GM23338 (cell line): ENCODE results near the gene ZBTB44. TPM values are rescaled to one million over a fixed set of nuclear protein-coding genes. Genes with fewer than 3 reads are reported as not detected.

ENCODE experiments used
- ATAC-seq: fragments of 200-7000 bp; cut with Tn5 transposase; 3 replicates; pipeline ENCODE4 v1.9.1; 2020
- DNase-seq: peaks from one replicate; pipeline ENCODE4 v3.0.0-alpha.2; 2015; ENCODE audit warnings: low spot score
- H2AFZ ChIP-seq: fragments of 200-600 bp; sonication (generic); 2 replicates; pipeline ENCODE4 v1.8.0; 2016; ENCODE audit warnings: antibody characterized with exemption, mild to moderate bottlenecking, moderate library complexity
- H3F3A ChIP-seq: fragments of 200-600 bp; sonication (generic); replicated peaks from 2 replicates; pipeline ENCODE4 v1.8.0; 2017; ENCODE audit warnings: antibody characterized with exemption, mixed run types, low read depth
- H3K27ac ChIP-seq: fragments of 200-600 bp; sonication (generic); 2 replicates; pipeline ENCODE4 v1.6.1; 2016; ENCODE audit warnings: low read depth
- H3K27me3 ChIP-seq: fragments of 200-600 bp; sonication (generic); 2 replicates; pipeline ENCODE4 v1.8.0; 2016; ENCODE audit warnings: mild to moderate bottlenecking, mixed run types, moderate library complexity; ENCODE audit not compliant: insufficient read depth
- H3K36me3 ChIP-seq: fragments of 200-600 bp; sonication (generic); 2 replicates; pipeline ENCODE4 v1.8.0; 2016; ENCODE audit warnings: mild to moderate bottlenecking; ENCODE audit not compliant: insufficient read depth
- H3K4me1 ChIP-seq: fragments of 200-600 bp; sonication (generic); 2 replicates; pipeline ENCODE4 v1.8.0; 2016; ENCODE audit warnings: mild to moderate bottlenecking, moderate library complexity; ENCODE audit not compliant: insufficient read depth
- H3K4me2 ChIP-seq: fragments of 200-600 bp; sonication (generic); 2 replicates; pipeline ENCODE4 v1.7.1; 2017; ENCODE audit warnings: mixed run types
- H3K4me3 ChIP-seq: fragments of 200-600 bp; sonication (generic); 2 replicates; pipeline ENCODE4 v1.6.1; 2016; ENCODE audit warnings: mixed run types
- H3K79me2 ChIP-seq: fragments of 200-600 bp; sonication (generic); replicated peaks from 2 replicates; pipeline ENCODE4 v1.8.0; 2017; ENCODE audit warnings: mild to moderate bottlenecking; ENCODE audit not compliant: insufficient read depth
- H3K9me2 ChIP-seq: fragments of 200-600 bp; sonication (generic); 2 replicates; pipeline ENCODE4 v1.8.0; 2017; ENCODE audit not compliant: insufficient read depth
- H4K20me1 ChIP-seq: fragments of 200-600 bp; sonication (generic); replicated peaks from 2 replicates; pipeline ENCODE4 v1.8.0; 2017; ENCODE audit warnings: mild to moderate bottlenecking; ENCODE audit not compliant: insufficient read depth
- H3K27ac Mint-ChIP-seq: 2 replicates; pipeline ENCODE4 v1.8.0; 2020; ENCODE audit warnings: inconsistent platforms, mild to moderate bottlenecking, moderate library complexity, mixed read lengths
- H3K27me3 Mint-ChIP-seq: 3 replicates; pipeline ENCODE4 v1.8.0; 2022; ENCODE audit warnings: low read depth, mild to moderate bottlenecking, moderate library complexity, mixed read lengths, inconsistent platforms; ENCODE audit not compliant: insufficient read depth, poor library complexity
- H3K36me3 Mint-ChIP-seq: 3 replicates; pipeline ENCODE4 v1.8.0; 2021; ENCODE audit warnings: low read depth, mild to moderate bottlenecking, inconsistent platforms, moderate library complexity, mixed read lengths
- H3K4me1 Mint-ChIP-seq: 3 replicates; pipeline ENCODE4 v1.8.0; 2020; ENCODE audit warnings: mild to moderate bottlenecking, inconsistent platforms, mixed read lengths
- H3K4me3 Mint-ChIP-seq: 3 replicates; pipeline ENCODE4 v1.8.0; 2021; ENCODE audit warnings: moderate library complexity, mild to moderate bottlenecking, inconsistent platforms, mixed read lengths
- H3K9me3 Mint-ChIP-seq: 3 replicates; pipeline ENCODE4 v1.8.0; 2020; ENCODE audit warnings: moderate library complexity, mild to moderate bottlenecking, inconsistent platforms, mixed read lengths
- CREB1 ChIP-seq: fragments of 250-450 bp; sonication (Bioruptor Pico); IDR thresholded peaks from 2 replicates; pipeline ENCODE4 v1.5.0; 2020; ENCODE audit warnings: low read depth, mild to moderate bottlenecking, moderate library complexity
- EZH2 ChIP-seq: fragments of 200-600 bp; sonication (generic); IDR thresholded peaks from one replicate; pipeline ENCODE4 v1.8.0; 2017; ENCODE audit warnings: antibody characterized with exemption, mild to moderate bottlenecking, low read depth; ENCODE audit not compliant: unreplicated experiment
- EZH2phosphoT487 ChIP-seq: fragments of 200-600 bp; sonication (generic); IDR thresholded peaks from one replicate; pipeline ENCODE4 v1.8.1; 2018; ENCODE audit warnings: antibody characterized with exemption; ENCODE audit not compliant: unreplicated experiment
- JUNB ChIP-seq: IDR thresholded peaks from one replicate; pipeline ENCODE4 v1.6.1; 2016; ENCODE audit warnings: antibody characterized with exemption; ENCODE audit not compliant: unreplicated experiment
- NANOG ChIP-seq: IDR thresholded peaks from 2 replicates; pipeline ENCODE4 v1.6.1; 2016; ENCODE audit warnings: antibody characterized with exemption, borderline replicate concordance
- POLR2AphosphoS5 ChIP-seq: IDR thresholded peaks from 2 replicates; pipeline ENCODE4 v1.6.1; 2016; ENCODE audit warnings: antibody characterized with exemption, low read depth
- STAT1 ChIP-seq: IDR thresholded peaks from one replicate; pipeline ENCODE4 v1.6.1; 2016; ENCODE audit warnings: antibody characterized with exemption; ENCODE audit not compliant: unreplicated experiment
- ZNF114 ChIP-seq: fragments of 250-450 bp; sonication (Bioruptor Pico); IDR thresholded peaks from 2 replicates; pipeline ENCODE4 v1.5.0; 2020; ENCODE audit warnings: mild to moderate bottlenecking, moderate library complexity
- ZNF331 ChIP-seq: fragments of 250-450 bp; sonication (Bioruptor Pico); IDR thresholded peaks from 2 replicates; pipeline ENCODE4 v1.5.0; 2020; ENCODE audit warnings: low read depth, mild to moderate bottlenecking, moderate library complexity
- polyA plus RNA-seq: library from polyadenylated mRNA; unstranded; fragments of >200 nt; fragmentation: Nextera tagmentation; extraction: Ambion mirVana; gene quantifications from 2 replicates; pipeline ENCODE4 v1.2.1, GENCODE V29; 2016
- total RNA-seq: library from RNA; depleted of rRNA; stranded (reverse); fragments of >200 nt; shearing (Covaris generic); gene quantifications from 2 replicates; pipeline ENCODE4 v1.2.3, GENCODE V29; 2014
- TF ChIP-seq, protein P1 (sequence below): IDR thresholded peaks from 2 replicates; pipeline ENCODE4 v1.6.1; 2016; ENCODE audit warnings: antibody characterized with exemption
- TF ChIP-seq, protein P2 (sequence below), 2 experiments: fragments of 200-600 bp in 1 of 2; sonication (generic) in 1 of 2; conservative IDR thresholded peaks; 2 replicates each; pipeline versions ENCODE4 v1.5.1 to v1.6.1; 2016 to 2017; ENCODE audit warnings: antibody characterized with exemption in 2 of 2, low read depth in 2 of 2, mild to moderate bottlenecking in 2 of 2, moderate library complexity in 1 of 2
- TF ChIP-seq, protein P3 (sequence below): IDR thresholded peaks from one replicate; pipeline ENCODE4 v1.6.1; 2018; ENCODE audit warnings: antibody characterized with exemption; ENCODE audit not compliant: unreplicated experiment

The ZBTB44 gene
- total and polyA plus RNA-seq, 2 experiments from 2014 or later = 61.2 to 102 TPM

DNA sequence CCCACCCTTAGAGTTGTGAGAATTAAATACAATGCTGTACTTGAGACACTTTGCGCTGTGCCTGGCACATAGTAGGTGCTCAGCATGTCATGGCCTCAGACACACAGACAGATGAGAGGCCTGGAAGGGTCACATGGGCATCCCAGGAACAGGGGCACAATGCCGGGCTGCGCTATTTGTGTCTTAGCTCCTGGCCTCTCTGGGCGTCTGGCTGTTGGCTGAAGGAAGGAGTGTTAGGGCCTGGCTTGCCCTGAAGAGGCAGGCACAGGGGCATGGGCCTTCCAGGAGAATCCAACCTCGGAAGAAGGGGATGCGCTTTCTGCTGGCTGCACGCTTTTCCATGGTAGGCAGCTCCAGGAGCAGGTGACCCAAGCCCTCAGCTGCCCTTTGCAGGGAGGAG is 113.7 kb downstream of the ZBTB44 start:
- Histone ChIP-seq H3K27me3 (no peaks in the 10 kb centered on the region), H3F3A (no peaks in the 10 kb centered on the region), H3K4me3 (no peak overlapping the region), H3K36me3 (no peaks in the 10 kb centered on the region), H3K4me2 (no peak overlapping the region), H3K9me2 (no peaks in the 10 kb centered on the region), H2AFZ (no peak overlapping the region), H3K4me1 (no peaks in the 10 kb centered on the region), H3K79me2 (no peaks in the 10 kb centered on the region), H3K27ac (no peak overlapping the region), H4K20me1 (no peaks in the 10 kb centered on the region)
- Mint-ChIP-seq H3K36me3 (peaks cover 24% of the 10 kb centered on the region), H3K4me3 (no peak overlapping the region), H3K4me1 (no peaks in the 10 kb centered on the region; the same call in 2 of the 3 replicates), H3K9me3 (peaks cover 4% of the 10 kb centered on the region; the same call in 1 of the 3 replicates), H3K27me3 (peaks cover 2% of the 10 kb centered on the region), H3K27ac (no peak overlapping the region)
- no peak for DNase-seq
- TF ChIP-seq CREB1 (CRISPR knock-in tag) (no peak), JUNB (no peak), ZNF114 (CRISPR knock-in tag) (no peak), ZNF331 (CRISPR knock-in tag) (no peak), POLR2AphosphoS5 (no peak), NANOG (no peak)
- TF ChIP-seq, protein P1, sequence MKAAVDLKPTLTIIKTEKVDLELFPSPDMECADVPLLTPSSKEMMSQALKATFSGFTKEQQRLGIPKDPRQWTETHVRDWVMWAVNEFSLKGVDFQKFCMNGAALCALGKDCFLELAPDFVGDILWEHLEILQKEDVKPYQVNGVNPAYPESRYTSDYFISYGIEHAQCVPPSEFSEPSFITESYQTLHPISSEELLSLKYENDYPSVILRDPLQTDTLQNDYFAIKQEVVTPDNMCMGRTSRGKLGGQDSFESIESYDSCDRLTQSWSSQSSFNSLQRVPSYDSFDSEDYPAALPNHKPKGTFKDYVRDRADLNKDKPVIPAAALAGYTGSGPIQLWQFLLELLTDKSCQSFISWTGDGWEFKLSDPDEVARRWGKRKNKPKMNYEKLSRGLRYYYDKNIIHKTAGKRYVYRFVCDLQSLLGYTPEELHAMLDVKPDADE = no peak
- ATAC-seq = no peak

DNA sequence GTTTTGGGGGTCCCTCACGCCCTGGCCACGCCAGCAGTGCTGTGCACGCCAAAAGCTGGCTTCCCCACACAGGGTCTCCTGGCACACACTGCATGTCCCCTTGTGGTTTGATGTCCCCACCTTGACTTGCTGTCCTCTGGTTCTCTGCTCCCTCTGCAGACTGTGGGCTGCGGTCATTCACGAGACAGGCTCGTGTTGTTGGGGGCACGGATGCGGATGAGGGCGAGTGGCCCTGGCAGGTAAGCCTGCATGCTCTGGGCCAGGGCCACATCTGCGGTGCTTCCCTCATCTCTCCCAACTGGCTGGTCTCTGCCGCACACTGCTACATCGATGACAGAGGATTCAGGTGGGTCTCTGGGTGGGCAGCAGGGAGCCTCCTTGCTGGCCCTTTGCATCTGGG is 114.9 kb downstream of the ZBTB44 start:
- Histone ChIP-seq H3K36me3 (no peaks in the 10 kb centered on the region), H3K27me3 (no peaks in the 10 kb centered on the region), H3F3A (no peaks in the 10 kb centered on the region), H3K4me3 (no peak overlapping the region), H2AFZ (no peak overlapping the region), H3K27ac (no peak overlapping the region), H3K4me2 (no peak overlapping the region), H3K9me2 (no peaks in the 10 kb centered on the region), H3K4me1 (no peaks in the 10 kb centered on the region), H3K79me2 (no peaks in the 10 kb centered on the region), H4K20me1 (no peaks in the 10 kb centered on the region)
- DNase-seq = no peak
- no peak overlapping the region for H3K4me3 Mint-ChIP-seq
- H3K27me3 Mint-ChIP-seq = peaks cover 2% of the 10 kb centered on the region
- H3K4me1 Mint-ChIP-seq = no peaks in the 10 kb centered on the region; the same call in 2 of the 3 replicates
- ATAC-seq = no peak
- H3K27ac Mint-ChIP-seq = no peak overlapping the region
- H3K9me3 Mint-ChIP-seq = peaks cover 4% of the 10 kb centered on the region; the same call in 1 of the 3 replicates
- H3K36me3 Mint-ChIP-seq = peaks cover 24% of the 10 kb centered on the region
- TF ChIP-seq CREB1 (CRISPR knock-in tag) (no peak), POLR2AphosphoS5 (no peak), JUNB (no peak), EZH2phosphoT487 (no peak), ZNF114 (CRISPR knock-in tag) (no peak), ZNF331 (CRISPR knock-in tag) (no peak), STAT1 (no peak), EZH2 (no peak), NANOG (no peak)
- TF ChIP-seq, protein P2, sequence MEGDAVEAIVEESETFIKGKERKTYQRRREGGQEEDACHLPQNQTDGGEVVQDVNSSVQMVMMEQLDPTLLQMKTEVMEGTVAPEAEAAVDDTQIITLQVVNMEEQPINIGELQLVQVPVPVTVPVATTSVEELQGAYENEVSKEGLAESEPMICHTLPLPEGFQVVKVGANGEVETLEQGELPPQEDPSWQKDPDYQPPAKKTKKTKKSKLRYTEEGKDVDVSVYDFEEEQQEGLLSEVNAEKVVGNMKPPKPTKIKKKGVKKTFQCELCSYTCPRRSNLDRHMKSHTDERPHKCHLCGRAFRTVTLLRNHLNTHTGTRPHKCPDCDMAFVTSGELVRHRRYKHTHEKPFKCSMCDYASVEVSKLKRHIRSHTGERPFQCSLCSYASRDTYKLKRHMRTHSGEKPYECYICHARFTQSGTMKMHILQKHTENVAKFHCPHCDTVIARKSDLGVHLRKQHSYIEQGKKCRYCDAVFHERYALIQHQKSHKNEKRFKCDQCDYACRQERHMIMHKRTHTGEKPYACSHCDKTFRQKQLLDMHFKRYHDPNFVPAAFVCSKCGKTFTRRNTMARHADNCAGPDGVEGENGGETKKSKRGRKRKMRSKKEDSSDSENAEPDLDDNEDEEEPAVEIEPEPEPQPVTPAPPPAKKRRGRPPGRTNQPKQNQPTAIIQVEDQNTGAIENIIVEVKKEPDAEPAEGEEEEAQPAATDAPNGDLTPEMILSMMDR (conservative IDR thresholded peaks at IDR 0.05; ENCODE audit: low read depth in 2 of 2) = no peak
- TF ChIP-seq, protein P3, sequence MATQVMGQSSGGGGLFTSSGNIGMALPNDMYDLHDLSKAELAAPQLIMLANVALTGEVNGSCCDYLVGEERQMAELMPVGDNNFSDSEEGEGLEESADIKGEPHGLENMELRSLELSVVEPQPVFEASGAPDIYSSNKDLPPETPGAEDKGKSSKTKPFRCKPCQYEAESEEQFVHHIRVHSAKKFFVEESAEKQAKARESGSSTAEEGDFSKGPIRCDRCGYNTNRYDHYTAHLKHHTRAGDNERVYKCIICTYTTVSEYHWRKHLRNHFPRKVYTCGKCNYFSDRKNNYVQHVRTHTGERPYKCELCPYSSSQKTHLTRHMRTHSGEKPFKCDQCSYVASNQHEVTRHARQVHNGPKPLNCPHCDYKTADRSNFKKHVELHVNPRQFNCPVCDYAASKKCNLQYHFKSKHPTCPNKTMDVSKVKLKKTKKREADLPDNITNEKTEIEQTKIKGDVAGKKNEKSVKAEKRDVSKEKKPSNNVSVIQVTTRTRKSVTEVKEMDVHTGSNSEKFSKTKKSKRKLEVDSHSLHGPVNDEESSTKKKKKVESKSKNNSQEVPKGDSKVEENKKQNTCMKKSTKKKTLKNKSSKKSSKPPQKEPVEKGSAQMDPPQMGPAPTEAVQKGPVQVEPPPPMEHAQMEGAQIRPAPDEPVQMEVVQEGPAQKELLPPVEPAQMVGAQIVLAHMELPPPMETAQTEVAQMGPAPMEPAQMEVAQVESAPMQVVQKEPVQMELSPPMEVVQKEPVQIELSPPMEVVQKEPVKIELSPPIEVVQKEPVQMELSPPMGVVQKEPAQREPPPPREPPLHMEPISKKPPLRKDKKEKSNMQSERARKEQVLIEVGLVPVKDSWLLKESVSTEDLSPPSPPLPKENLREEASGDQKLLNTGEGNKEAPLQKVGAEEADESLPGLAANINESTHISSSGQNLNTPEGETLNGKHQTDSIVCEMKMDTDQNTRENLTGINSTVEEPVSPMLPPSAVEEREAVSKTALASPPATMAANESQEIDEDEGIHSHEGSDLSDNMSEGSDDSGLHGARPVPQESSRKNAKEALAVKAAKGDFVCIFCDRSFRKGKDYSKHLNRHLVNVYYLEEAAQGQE = no peak
- TF ChIP-seq, protein P1 = no peak
